Kidney (tissue), 14 donors: ENCODE measurements around the gene C19orf25. TPM values are rescaled to one million over a fixed set of nuclear protein-coding genes. Genes with fewer than 3 reads are reported as not detected.
A peak's percentile ranks its signal among the peaks of the same experiment; 100 is the strongest.
"Not testable (repeated sequence)": the region's sequence is repeated elsewhere in the genome, so short reads cannot be mapped to it uniquely, and the experiment has no call there.

Experiments used
- DNase-seq, 5 donors: peaks; one replicate each; pipeline ENCODE4 v3.0.0-alpha.2; 2013 to 2020
- FAIRE-seq: peaks from 2 replicates; lab custom pipeline; 2012; peaks lifted over from hg19 to GRCh38; lab: Jason Lieb, UNC
- H3K27ac ChIP-seq, 2 donors: one replicate each; pipeline ENCODE4 v1.7.0; 2013; ENCODE audit warnings: low read depth in 2 of 2, low read length in 2 of 2, inconsistent platforms in 1 of 2
- H3K27me3 ChIP-seq: one replicate; pipeline ENCODE4 v1.7.1; 2013; ENCODE audit warnings: low read length, inconsistent platforms; ENCODE audit not compliant: control insufficient read depth, insufficient read depth
- H3K36me3 ChIP-seq, 3 donors: one replicate each; pipeline versions ENCODE4 v1.7.0 to v1.7.1; 2013; ENCODE audit warnings: low read length in 3 of 3, control low read depth in 1 of 3, inconsistent platforms in 1 of 3; ENCODE audit not compliant: insufficient read depth in 3 of 3, control insufficient read depth in 2 of 3
- H3K4me1 ChIP-seq, 3 donors: one replicate each; pipeline versions ENCODE4 v1.7.0 to v1.7.1; 2013; ENCODE audit warnings: low read length in 3 of 3, inconsistent platforms in 1 of 3, low read depth in 1 of 3; ENCODE audit not compliant: control insufficient read depth in 2 of 3, insufficient read depth in 2 of 3
- H3K4me3 ChIP-seq, 3 donors: one replicate each; pipeline versions ENCODE4 v1.7.0 to v1.8.1; 2013; ENCODE audit warnings: low read length in 3 of 3, control low read depth in 1 of 3, inconsistent platforms in 1 of 3
- H3K9ac ChIP-seq, 3 donors: one replicate each; pipeline versions ENCODE4 v1.7.0 to v1.7.1; 2013; ENCODE audit warnings: low read length in 3 of 3, control low read depth in 1 of 3, inconsistent platforms in 1 of 3
- H3K9me3 ChIP-seq, 3 donors: one replicate each; pipeline versions ENCODE4 v1.7.0 to v1.7.1; 2013; ENCODE audit warnings: low read length in 3 of 3, control low read depth in 1 of 3, inconsistent platforms in 1 of 3; ENCODE audit not compliant: control insufficient read depth in 2 of 3, insufficient read depth in 1 of 3
- CTCF ChIP-seq: IDR thresholded peaks from 3 replicates; pipeline ENCODE4 v1.5.1; 2012; ENCODE audit warnings: mild to moderate bottlenecking, moderate library complexity, borderline replicate concordance; ENCODE audit not compliant: insufficient read depth; ENCODE audit errors: extremely low read depth
- intact Hi-C: fragments of 100-400 bp; cut with DNase I; formaldehyde crosslinking; loops from one replicate; pipeline ENCODE4 v1.11.1; 2022
- polyA plus RNA-seq: library from polyadenylated mRNA; stranded (reverse); fragments of 350-450 nt; fragmentation: Illumina TruSeq; extraction: RNeasy Lipid Tissue Mini Kit (QIAGEN cat#74804); gene quantifications from one replicate; pipeline ENCODE4 v1.2.3, GENCODE V29; 2014; ENCODE audit warnings: low read depth, low replicate concordance; ENCODE audit not compliant: insufficient read depth
- total RNA-seq: library from RNA; stranded (reverse); fragmentation: NEBNext Ultra II Directional; extraction: Animal tissue kit (Norgen Biotek cat#: 25700); gene quantifications from one replicate; pipeline ENCODE4 v1.2.1, GENCODE V29; 2021
- donor health status: control.
- donor health status: control.
- donor health status: control.
- donor health status: control.
- donor health status: control.
- donor health status: DM: yes; HTN: yes; CAD: no.
- donor health status: Normal renal cell carcinoma (clear cell type).

Gene C19orf25
- total and polyA plus RNA-seq, 2 donors from 2014 or later: 32.5 to 50.9 TPM

GRCh38 chr19:1481893-1482360 lies 2.9 kb upstream of the C19orf25 start:
- TF ChIP-seq CTCF: no peak
- FAIRE-seq: no peak
- DNase-seq: peak in 1 of 5 donors; percentile 53
- peaks cover 0 to 2% (median 2%) of the 10 kb centered on the region in 3 donors for H3K4me1 ChIP-seq
- intact Hi-C loops: no loop called here
- H3K4me3 ChIP-seq: no peak overlapping the region
- no peak overlapping the region for H3K9ac ChIP-seq
- H3K9me3 ChIP-seq: no peaks in the 10 kb centered on the region
- no peak overlapping the region for H3K27ac ChIP-seq
- peaks cover 0 to 5% (median 0%) of the 10 kb centered on the region in 3 donors for H3K36me3 ChIP-seq
- no peaks in the 10 kb centered on the region for H3K27me3 ChIP-seq

- no peaks in the 10 kb centered on the region for H3K27me3 ChIP-seq
- H3K9ac ChIP-seq: no peak overlapping the region
- intact Hi-C loops: no loop called here
- peaks cover 0 to 5% (median 0%) of the 10 kb centered on the region in 3 donors for H3K36me3 ChIP-seq
- no peak overlapping the region for H3K4me3 ChIP-seq
- TF ChIP-seq CTCF: no peak
- DNase-seq (peak in 1 of 5 donors; percentile 41), FAIRE-seq (no peak)
- H3K4me1 ChIP-seq: peaks cover 0 to 2% (median 2%) of the 10 kb centered on the region in 3 donors
- H3K9me3 ChIP-seq: no peaks in the 10 kb centered on the region
- no peak overlapping the region for H3K27ac ChIP-seq
Observed at GRCh38 chr19:1481224-1481892, 2.3 kb upstream of the C19orf25 start.

- intact Hi-C loops, H3K4me3 ChIP-seq, FAIRE-seq, DNase-seq, H3K36me3 ChIP-seq, H3K9ac ChIP-seq, H3K27ac ChIP-seq, H3K4me1 ChIP-seq, H3K9me3 ChIP-seq, H3K27me3 ChIP-seq: not testable (repeated sequence)
Observed at GRCh38 chr19:1477056-1477455, 2.0 kb downstream of the C19orf25 start.

GRCh38 chr19:1475751-1476437 lies 3.1 kb downstream of the C19orf25 start:
- Histone ChIP-seq H3K36me3 (peaks cover 0 to 5% (median 0%) of the 10 kb centered on the region in 3 donors), H3K4me1 (peaks cover 0 to 13% (median 4%) of the 10 kb centered on the region in 3 donors), H3K4me3 (no peak overlapping the region), H3K9ac (no peak overlapping the region), H3K9me3 (no peaks in the 10 kb centered on the region), H3K27ac (no peak overlapping the region), H3K27me3 (peaks cover 13% of the 10 kb centered on the region)
- peak in 1 of 5 donors; percentile 74 for DNase-seq
- intact Hi-C loops: no loop called here
- no peak for FAIRE-seq
- TF ChIP-seq CTCF: no peak
